Colon (tissue), 2 donors: ENCODE data around the gene SHB.

ENCODE experiments used
- FAIRE-seq: peaks from 2 replicates; lab custom pipeline; 2012; peaks lifted over from hg19 to GRCh38; lab: Jason Lieb, UNC
- donor health status: control.
- donor health status: control.

Gene SHB

DNA sequence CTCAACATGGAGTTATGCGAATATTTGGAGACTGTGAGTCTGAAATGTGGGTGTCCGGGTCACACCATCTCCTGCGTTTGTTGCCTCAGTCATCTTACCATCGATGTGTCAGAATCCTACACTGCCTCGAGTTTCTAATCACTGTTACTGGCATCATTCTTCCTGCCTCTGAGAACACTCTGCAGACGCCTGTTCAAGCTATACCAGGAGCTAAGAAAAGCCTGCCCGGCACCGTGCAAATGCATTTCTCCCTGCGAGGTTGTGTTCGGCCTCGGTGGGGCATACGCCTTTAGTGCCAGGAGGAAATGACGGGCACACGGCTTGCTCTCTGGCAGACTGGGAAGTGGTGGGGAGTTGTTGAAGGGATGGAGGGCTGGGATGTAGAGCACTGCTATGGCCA, 133.9 kb downstream of the SHB start:
- no peak for FAIRE-seq

DNA sequence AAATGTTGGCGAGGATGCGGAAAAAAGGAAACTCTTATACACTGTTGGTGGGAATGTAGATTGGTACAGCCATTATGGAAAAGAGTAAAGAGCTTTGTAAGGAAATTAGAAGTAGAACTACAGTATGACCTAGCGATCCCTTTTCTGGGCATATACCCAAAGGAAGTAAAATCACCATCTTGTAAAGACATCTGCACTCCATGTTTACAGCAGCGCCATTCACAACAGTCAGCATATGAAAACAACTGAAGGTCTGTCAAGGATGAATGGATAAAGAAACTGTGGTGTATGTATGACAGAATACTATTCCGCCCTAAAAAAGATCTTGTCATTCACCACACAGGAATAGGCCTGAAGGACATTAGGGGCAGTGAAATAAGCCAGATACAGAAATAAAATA, 137.4 kb downstream of the SHB start:
- FAIRE-seq = no peak

DNA sequence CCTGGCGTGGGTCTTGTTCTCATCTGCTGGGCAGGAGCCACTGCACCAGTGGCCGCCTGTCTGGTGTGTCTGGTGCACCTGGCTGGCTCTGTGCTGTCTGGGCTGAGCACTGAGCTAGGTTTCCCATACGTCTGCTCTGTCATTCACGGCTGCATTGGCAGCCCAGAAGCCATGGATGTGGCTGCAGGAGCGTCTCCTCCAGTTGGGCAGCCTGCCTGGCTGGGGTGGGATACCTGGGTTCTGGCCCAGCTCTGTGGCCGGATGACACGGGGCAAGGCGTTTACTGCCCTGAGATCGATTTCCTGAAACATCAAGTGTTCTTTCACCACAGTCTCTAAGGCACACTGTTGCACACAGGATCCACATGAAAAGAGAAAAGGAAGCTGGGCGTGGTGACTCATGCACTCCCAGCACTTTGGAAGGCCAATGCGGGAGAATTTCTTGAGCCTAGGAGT, 139.6 kb downstream of the SHB start:
- no peak for FAIRE-seq

DNA sequence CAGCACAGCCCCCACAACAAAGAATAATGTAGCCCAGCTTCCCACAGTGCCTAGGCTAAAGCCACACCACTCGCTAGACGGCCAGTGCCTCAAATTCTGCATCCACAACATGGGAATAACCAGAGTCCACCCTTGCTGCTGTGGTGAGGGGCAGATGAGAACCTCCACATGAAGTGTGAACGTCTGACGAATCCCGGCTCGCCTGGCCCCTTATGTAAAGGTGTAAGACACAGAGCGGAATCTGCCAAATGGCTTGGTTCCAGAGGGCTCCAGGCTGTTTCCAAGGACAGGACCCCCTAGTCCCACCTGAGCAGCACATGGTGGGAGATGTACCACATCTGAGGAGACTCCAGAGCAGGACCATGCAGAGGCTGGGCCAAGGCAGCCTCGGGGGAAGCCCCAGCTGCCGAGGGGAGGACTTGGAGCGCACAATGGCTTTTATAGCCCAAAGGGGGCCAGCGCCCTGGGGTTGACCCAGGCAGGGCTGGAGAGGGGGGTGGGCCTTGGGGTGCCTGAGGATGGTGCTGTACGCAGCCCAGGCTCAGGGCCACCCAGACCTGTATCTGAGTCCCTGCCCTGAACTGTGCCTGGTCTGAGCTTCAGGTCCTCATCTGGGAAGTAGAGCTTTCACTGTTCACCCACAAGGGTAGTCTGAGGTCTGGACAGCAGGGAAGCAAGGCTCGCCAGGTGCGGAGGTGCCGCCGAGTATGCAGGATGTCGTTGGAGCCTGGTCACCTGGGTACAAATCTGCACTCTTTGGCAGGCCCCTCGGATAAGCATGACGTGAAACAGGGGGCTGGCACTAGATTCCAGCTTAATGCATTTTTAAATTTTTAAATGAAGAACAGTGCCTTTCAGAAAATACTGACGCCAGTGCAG, 140.2 kb downstream of the SHB start:
- FAIRE-seq = no peak

DNA sequence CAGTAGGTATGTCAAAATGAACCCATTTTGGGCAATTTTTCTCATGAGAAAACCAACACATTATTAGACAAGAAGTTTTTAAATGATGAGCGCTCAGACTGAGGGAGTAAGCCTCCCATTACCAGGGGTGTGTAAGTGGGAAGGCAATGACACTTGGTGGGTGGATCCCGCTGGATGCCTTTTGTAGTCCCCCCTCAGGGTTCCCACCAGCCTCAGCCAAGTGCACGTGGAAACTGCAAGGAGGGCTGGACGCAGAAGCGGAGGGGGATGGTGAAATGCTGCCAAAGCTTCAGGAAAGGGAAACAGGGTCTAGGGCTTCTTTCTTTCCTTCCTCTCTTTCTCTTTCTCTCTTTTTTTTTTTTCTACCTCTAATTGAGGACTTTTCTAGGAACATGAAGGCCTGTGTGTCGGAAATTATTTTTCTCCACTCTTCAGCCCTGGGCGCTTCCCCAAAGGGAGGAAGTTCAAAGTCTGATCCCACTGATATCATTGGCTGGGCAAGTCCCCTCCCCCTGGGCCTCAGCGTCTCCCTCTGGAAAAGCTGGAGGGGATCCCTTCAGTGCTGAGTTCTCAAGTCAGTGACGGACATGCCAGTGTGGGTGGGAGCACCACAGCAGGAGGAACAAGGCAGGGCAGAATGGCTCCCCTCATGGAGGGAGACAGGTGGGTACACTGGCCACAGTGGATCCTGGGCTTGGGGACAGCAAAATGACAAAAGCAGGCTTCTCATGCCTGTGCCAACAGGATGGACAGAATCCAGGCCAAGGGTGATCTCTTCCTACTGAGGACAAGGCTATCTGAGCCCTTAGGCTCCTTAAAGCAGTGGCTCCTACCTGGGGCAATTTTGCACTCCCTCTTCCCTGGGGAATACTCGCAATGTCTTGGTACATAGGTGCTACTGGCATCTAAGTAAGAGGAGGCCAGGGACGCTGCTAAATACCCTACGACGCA, 141.2 kb downstream of the SHB start:
- no peak for FAIRE-seq

DNA sequence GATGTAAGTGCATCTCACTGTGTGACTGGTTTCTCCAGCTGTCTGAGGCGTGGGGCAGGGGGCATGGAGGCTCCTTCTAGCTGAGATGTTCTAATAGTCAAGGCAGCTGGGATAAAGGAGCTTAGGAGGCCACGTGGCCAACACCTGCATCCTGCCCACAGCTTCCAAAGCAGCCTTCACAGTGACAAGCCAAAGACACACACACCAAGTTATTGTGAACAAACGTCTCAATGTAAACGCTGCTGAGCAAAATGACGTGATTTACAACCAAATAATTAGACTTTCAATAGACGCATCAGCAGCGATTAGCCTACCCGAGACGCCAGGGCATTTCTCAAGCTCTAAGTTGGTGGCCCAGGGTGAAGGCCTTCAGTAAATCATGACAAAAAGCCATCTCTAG, 141.9 kb downstream of the SHB start:
- FAIRE-seq = no peak

DNA sequence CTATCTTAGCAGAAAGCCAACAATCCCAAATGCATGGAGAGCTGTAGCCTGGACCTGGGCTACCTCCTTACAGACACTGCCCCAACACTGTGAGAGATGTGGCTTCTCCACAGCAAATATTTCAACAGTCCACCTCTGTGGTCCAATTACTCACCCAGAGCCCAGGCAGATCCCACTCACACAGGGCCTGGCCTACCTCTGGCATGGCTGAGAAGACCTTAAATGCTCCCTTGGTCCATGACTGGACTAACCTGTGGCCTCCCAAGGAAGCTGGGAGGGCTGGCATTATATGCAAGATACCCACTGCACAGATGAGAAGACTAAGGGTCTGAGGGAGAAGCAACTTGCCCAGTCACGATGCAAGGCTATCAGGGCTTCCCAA, 142.3 kb downstream of the SHB start:
- FAIRE-seq = no peak

DNA sequence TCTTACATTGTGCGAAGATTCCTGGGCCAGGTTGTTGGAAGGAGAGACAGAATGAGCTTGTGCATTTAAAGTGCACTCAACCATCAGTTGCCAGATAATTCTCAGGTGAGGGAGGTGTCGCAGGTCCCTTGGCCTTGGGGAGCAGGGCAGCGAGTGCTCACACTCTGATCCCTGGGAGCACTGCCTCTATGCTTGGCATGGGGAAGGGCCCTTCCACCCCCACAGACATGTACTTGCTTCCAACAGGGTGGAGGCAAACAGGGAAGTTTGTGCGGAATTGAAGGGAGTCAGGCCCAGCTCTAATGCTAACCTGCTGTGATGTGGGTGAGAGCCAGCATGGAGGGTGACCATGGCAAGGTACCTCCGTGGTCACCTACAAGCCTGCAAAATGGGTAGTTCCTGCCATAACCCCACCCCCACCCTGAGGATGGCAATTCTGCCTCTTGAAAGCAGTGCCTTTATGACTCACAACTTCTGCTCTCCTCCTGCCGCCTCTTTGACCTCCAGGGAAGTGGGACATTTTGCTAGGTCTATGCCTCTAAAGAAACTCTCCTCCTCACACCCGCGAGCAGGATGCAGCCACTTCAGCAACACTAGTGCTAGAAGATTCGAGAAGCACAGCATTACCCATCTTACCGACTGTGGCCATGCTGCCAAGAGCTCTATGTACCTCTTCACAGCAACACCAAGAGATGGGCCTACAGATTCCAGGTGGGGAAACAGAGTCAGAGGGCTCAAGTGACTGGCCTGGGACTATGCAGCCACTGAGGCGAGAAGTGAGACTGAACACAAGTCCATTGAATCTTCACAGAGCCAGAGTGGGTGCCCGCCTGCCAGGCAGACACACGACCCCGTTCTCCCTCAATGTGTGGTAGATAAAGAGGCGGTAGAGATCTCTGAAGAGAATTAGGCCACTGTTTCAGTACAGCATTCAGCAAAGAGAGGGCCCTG, 143.0 kb downstream of the SHB start:
- FAIRE-seq = no peak

DNA sequence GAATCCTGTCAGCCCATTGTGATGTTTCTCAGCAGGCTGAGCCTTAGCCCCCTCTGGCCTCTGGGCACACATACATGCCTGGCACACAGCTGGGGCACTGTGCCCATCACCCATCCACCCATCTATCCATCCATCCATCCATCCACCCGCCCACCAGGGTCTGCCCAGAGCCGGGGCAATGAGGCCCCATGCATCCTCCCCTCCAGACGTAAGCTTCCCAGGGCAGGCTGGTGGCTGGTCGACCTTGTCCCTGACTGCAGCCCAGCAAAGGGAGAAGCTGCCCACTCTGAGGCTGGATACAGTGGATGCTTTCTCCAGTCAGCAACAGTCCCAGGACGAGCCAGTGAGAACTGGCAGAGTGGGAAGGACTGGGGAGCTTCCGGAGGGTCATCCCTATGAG, 144.0 kb downstream of the SHB start:
- no peak for FAIRE-seq

DNA sequence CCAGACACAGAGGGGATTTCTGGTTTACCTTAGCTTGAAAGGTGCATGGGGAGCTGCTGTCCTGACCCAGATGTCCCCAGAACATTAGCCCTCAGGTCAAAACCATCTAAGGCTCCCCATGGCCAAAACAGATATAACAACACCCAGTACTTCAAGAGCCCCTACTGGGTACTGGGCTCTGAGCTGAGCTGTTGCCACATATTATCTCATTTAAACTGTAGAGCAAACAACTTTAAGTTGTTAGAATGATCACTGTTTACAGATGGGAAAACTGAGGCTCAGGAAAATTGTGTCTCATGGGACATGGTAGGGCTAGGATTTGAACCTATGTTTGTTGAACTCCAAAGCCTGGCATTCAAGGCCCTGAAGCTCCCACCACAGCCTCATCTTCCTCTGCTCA, 144.5 kb downstream of the SHB start:
- FAIRE-seq = no peak

DNA sequence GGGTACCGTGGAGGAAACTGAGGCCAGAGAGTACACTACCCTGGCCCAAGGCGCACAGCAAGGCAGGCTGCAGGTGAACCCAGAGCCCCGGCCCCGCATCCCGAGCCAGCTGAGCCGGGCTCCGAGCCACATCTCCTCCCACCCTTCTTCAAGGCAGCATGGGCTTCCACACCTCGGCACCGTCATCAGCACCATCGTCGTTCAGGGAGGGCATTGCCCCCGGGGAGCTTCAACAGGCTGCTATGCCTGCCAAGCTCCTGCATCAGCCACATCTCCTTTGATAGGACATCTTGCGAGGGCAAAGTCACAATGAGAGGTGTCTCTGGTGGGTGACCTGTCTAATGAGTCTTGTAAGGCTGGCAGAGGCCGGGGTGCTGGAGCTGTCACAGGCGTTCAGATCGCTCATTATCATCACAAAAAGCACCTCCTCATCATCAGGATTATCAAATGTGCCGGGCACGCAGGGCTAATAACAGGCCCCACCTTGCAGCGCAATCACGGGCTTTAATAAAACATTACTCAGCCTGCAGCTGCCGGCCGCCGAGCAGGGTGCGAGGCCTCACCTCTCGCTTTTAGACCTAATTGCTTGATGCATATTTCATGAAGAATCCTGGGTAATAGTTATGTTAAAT, 145.1 kb downstream of the SHB start:
- FAIRE-seq = no peak

DNA sequence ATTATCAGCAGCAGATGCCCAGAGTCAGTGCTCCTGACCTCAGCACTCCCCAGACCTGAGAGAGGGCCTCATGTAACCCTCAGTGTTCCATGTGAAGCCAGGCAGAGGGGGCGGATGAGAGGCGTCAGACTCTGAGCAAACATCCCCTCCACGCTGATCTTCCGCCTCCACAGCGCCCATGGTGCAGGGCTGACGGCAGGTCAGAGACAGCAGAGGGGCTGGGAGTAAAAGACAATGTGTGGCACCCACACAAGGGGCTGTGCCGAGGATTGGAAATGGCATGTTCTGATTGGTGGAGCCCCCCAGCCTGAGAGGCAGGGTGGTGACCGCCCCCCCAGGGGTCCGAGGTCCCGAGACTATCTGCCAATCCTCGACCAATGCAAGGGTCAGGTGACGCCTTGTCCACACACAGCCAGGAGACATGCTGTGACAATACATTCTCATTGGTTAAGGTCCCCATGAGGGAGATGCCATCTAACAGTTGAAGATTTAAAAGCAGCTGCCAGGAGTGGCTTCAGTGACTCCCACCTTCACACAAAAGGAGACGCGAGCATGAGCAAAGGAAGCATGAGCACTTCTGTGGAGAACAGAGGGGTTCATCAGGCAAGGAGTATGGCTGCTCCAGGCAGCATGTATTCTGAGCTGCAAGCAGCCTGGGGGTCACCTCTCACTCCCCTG, 145.8 kb downstream of the SHB start:
- FAIRE-seq = no peak

DNA sequence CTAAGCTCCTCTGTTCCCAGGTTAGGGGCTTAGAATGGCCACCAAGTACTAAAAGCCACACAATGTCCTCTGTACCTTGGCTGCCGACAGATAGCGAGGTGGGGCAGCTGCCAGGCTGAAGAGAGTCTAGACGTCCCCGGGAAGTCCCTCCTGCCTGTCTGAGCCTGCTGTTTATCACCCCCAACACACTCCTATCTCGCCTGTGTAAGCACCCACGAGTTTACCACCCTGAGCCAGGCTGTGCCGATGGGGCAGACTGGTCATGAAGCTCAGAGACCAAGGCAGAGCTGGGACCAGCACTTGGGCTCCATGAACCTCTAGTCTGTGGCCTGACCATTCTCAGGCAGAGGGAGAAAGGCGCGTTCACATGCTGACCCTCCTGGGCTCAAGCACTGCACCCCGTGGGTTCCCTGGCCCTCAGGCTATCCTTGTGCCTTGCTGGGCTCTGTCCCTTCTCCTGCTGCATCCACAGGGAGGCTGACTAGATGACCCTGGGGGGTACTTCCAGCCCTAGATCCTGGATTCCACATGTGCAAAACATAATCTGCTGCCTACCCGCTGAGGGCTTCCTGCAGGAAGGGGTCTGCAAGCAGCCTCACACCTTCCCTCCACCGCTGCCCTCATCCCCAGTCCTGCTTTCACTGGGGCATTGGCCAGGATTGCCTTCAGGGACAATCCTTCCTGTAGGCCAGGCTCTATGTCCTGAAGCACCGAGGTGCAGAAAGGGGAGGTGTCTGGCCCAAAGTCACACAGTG, 146.5 kb downstream of the SHB start:
- no peak for FAIRE-seq

DNA sequence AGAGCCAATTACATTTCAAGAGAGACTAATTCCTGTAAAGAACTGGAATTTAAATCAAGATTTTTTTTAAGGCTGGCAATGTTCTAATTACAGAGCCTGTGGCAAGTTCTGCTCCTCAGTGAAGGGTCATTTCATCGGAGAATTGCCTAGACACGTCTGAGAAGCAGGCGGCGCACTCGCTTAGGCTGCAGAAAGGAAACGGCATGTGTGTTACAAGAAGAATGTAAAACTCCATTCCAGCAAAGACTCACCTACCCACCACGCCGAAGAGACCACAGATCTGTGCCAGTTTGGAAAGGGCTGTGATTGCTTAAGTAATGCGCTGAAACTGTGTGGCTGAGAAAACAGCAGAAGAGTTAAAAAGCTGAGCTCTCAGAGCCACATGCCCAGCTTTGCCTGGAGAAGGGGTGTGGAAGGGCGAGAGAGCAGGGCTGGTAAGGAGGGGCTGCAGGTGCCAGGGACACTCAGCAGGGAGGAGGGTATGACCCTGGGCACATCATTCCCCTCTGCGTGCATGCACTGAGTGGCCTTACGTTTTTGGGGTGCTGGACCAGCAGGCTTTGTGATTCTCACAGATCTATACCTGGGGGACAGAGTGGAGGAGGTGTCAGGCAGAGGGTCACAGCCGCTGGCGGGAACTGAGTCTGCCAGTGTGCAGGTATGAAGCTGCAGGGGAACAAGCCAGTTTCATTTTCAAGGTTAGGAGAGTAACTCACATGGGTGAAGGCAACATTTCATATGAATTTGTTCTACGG, 147.3 kb downstream of the SHB start:
- no peak for FAIRE-seq

DNA sequence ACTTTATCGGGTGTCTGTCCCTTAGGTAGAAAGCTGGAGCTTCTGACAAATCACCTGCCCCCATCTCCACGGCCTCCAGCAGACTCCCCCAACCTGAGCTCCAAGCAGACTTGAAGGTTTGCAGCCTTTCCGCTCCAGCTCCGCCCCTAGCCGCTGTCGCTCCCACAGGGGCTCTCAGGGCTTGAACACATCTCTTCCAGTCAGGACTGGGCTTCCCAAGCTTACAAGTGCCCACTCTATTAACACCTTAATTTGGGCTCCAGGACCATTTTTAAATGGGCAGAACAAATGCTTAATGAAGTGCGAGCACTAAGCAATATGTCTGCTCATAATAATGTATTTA, 147.9 kb downstream of the SHB start:
- FAIRE-seq = no peak

DNA sequence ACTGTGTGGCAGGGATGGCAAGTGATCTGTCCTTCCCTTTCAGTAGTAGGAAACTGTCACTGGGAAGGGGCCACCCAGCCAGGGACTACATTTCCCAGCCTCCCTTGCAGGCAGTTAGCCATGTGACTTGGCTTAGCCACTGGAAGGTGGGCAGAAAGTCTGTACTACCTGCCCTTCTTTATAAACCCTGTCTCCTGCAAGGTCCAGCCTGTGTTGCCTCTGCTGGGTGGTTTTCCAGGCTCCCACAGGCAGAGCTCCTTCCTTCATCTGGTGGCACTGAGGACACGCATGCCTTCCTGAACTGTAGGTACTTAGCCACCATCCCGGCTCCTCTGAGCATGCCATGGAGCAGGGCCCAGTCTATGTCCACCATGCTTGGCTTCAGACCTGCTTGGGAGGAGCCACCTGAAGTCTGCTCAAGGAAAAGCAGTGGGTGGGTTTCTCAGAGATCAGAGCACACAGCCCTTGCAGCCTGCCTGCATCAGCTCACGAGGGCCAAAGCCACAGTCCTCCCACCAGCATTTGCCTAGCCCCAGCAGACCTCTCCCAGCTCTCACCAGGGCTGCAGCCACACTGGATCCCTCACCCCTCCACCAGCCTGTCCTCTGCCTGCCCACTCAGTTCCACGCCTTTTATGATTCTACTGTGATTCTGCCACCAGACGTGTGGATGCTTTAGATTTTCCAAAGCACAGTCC, 148.4 kb downstream of the SHB start:
- FAIRE-seq = no peak

DNA sequence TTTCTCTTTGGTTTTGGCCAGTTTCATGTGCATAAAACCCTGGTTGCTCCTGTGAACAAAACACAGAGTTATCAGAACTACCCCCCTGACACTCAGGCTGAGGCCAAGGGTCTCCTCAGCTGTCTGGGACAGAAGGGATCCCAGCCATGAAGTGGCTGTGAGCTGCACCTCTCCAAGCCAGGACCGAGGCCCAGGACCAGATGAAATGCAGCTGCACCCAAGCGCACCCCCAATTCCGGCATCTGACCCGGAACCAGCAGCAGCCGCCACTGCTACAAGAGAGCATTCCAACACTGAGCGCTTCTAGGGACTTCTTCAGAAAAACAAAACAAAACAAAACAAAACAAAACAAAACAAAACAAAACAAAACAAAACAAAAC, 149.1 kb downstream of the SHB start:
- no peak for FAIRE-seq

DNA sequence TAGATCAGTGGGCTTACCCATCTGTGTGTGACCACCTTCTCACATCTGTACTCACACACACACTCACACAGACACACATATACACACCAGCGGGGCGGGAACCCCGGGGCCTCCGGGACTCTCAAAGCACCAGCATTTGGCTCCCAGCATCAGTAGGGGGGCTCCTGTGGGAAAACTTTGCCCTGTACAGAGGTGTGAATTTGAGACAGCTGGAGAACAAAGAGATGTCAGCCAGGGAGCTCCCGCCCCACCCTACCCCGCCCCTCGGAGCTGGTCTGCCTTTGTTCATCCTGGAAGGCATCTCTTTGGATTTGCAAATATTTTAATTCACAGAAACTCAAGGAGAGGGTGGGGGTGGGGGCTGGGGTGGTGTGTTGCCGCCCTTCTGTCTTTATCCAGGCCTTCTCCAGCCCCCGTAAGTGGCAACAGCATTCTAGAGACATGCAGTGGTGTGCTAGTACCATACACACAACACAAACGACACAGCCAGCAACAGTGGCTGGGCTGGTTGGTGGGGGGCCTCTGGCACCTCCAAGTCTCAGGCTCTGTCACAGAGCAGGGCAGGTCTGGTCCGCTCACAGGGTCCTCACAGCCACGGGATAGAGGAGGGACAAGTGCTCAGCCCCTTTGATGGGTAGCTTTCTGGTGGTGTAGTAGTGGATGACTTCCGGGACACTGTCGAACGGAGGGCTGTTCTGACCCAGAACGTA, 149.6 kb downstream of the SHB start:
- FAIRE-seq = no peak
